HFFc6 (cell line): Measurements from ENCODE around the gene ERC2. TPM values are rescaled to one million over a fixed set of nuclear protein-coding genes. Genes with fewer than 3 reads are reported as not detected.

Experiments
- DNase-seq: peaks from one replicate; pipeline ENCODE4 v3.0.0-alpha.2; 2018
- H3K27ac Mint-ChIP-seq: 2 replicates; pipeline ENCODE4 v1.8.0; 2020; ENCODE audit warnings: mild to moderate bottlenecking, mixed read lengths
- H3K27me3 Mint-ChIP-seq: 2 replicates; pipeline ENCODE4 v1.8.0; 2021; ENCODE audit warnings: mild to moderate bottlenecking, moderate library complexity, mixed read lengths; ENCODE audit not compliant: insufficient read depth
- H3K36me3 Mint-ChIP-seq: 2 replicates; pipeline ENCODE4 v1.8.0; 2021; ENCODE audit warnings: low read depth, mixed read lengths
- H3K4me1 Mint-ChIP-seq: 2 replicates; pipeline ENCODE4 v1.8.0; 2020; ENCODE audit warnings: low read depth, mixed read lengths
- H3K4me3 Mint-ChIP-seq: 2 replicates; pipeline ENCODE4 v1.8.0; 2020; ENCODE audit warnings: mild to moderate bottlenecking, moderate library complexity, mixed read lengths
- H3K9me3 Mint-ChIP-seq: 2 replicates; pipeline ENCODE4 v1.8.0; 2020; ENCODE audit warnings: mild to moderate bottlenecking, mixed read lengths
- CTCF ChIP-seq: fragments of 200-600 bp; sonication (generic); IDR thresholded peaks from 2 replicates; pipeline ENCODE4 v1.5.0; 2021; ENCODE audit warnings: antibody characterized with exemption, mild to moderate bottlenecking
- total RNA-seq, 6 experiments: library from RNA; stranded (reverse); fragmentation: NEBNext Ultra II Directional; extraction: Animal tissue kit (Norgen Biotek cat#: 25700); gene quantifications; 2 replicates in 1 of 6; 3 replicates in 5 of 6; pipeline ENCODE4 v1.2.3, GENCODE V29; 2021

Gene ERC2
- total RNA-seq, 6 experiments from 2014 or later, result 0.11 TPM; not detected in 5

GRCh38 chr3:56180433-56180832 is 287.8 kb downstream of the ERC2 start:
- Mint-ChIP-seq H3K27ac (no peak overlapping the region), H3K36me3 (no peaks in the 10 kb centered on the region), H3K4me3 (no peak overlapping the region), H3K4me1 (no peaks in the 10 kb centered on the region), H3K27me3 (peaks cover 2% of the 10 kb centered on the region), H3K9me3 (peaks cover 12% of the 10 kb centered on the region)
- TF ChIP-seq CTCF, result no peak
- no peak for DNase-seq

GRCh38 chr3:56173601-56174000 is 294.7 kb downstream of the ERC2 start:
- Mint-ChIP-seq H3K27me3 (no peaks in the 10 kb centered on the region; the same call in 1 of the 2 replicates), H3K4me3 (no peak overlapping the region), H3K27ac (no peak overlapping the region), H3K36me3 (no peaks in the 10 kb centered on the region), H3K9me3 (peaks cover 28% of the 10 kb centered on the region), H3K4me1 (no peaks in the 10 kb centered on the region)
- no peak for TF ChIP-seq CTCF
- no peak for DNase-seq

GRCh38 chr3:56164436-56164835 is 303.8 kb downstream of the ERC2 start:
- Mint-ChIP-seq H3K36me3 (no peaks in the 10 kb centered on the region), H3K27me3 (no peaks in the 10 kb centered on the region), H3K9me3 (peaks cover 9% of the 10 kb centered on the region), H3K4me1 (no peaks in the 10 kb centered on the region), H3K27ac (no peak overlapping the region), H3K4me3 (no peak overlapping the region)
- DNase-seq, result no peak
- TF ChIP-seq CTCF, result no peak

- H3K9me3 Mint-ChIP-seq, result peaks cover 5% of the 10 kb centered on the region
- H3K4me1 Mint-ChIP-seq, result no peaks in the 10 kb centered on the region
- TF ChIP-seq CTCF, result no peak
- H3K27me3 Mint-ChIP-seq, result no peaks in the 10 kb centered on the region
- H3K4me3 Mint-ChIP-seq, result no peak overlapping the region
- H3K36me3 Mint-ChIP-seq, result no peaks in the 10 kb centered on the region
- H3K27ac Mint-ChIP-seq, result no peak overlapping the region
- peak; percentile 1 for DNase-seq
Observed at GRCh38 chr3:56157693-56158362, 310.4 kb downstream of the ERC2 start.

GRCh38 chr3:56154297-56154696 is 314.0 kb downstream of the ERC2 start:
- Mint-ChIP-seq H3K36me3 (no peaks in the 10 kb centered on the region), H3K27me3 (no peaks in the 10 kb centered on the region; the same call in 1 of the 2 replicates), H3K9me3 (no peaks in the 10 kb centered on the region), H3K4me1 (no peaks in the 10 kb centered on the region), H3K4me3 (no peak overlapping the region), H3K27ac (no peak overlapping the region)
- no peak for DNase-seq
- TF ChIP-seq CTCF, result no peak
